ENCODE data around the gene SLC25A34. TPM values are rescaled to one million over a fixed set of nuclear protein-coding genes. Genes with fewer than 3 reads are reported as not detected.

The SLC25A34 gene
- total RNA-seq, 2 experiments from 2014 or later, result 1.4 to 2.2 TPM

DNA sequence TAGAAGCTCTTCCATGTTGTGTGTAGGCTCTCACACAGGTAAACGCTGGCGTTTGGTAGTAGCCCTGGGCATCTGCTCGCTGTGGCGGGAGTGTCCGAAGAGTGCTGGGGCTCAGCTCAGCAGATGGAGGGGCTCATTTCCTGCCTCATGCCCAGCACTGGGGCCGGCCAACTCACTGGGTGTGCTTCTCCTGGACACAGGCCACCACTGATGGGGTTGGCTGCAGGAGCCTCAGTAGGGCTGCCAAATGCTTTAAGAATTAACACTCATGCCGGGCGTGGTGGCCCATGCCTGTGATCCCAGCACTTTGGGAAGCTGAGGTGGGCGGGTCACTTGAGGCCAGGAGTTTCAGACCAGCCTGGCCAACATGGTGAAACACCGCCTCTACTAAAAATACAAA lies 50.5 kb downstream of the SLC25A34 start:
- Histone ChIP-seq H4K20me1 (ENCODE audit: insufficient read depth, low read length) (no peaks in the 10 kb centered on the region), H3K4me1 (ENCODE audit: insufficient read depth, low read length, poor library complexity, severe bottlenecking) (no peaks in the 10 kb centered on the region), H3K4me2 (ENCODE audit: low read length) (no peak overlapping the region), H3K36me3 (ENCODE audit: insufficient read depth, low read length) (no peaks in the 10 kb centered on the region), H3K9me3 (ENCODE audit: low read length) (no peaks in the 10 kb centered on the region), H3K27ac (ENCODE audit: low read depth, low read length, poor library complexity, severe bottlenecking) (no peak overlapping the region), H3K9me2 (ENCODE audit: insufficient read depth, low read length) (no peaks in the 10 kb centered on the region), H3K4me3 (ENCODE audit: low read depth, low read length, poor library complexity, severe bottlenecking) (no peak overlapping the region), H3K79me2 (ENCODE audit: insufficient read depth, low read depth, low read length) (no peaks in the 10 kb centered on the region), H2AFZ (ENCODE audit: low read length) (no peak overlapping the region)
- DNase-seq (ENCODE audit: low spot score), result no peak
- no TSS peak for BruUV-seq (replicated peaks)
- CTCF ChIA-PET (ENCODE audit: unreplicated experiment), result no interaction called here
- POLR2A ChIA-PET, result no interaction called here
- intact Hi-C loops (cut with micrococcal nuclease; ENCODE audit: unreplicated experiment), result no loop called here
- TF ChIP-seq EZH2phosphoT487 (IDR thresholded peaks at IDR 0.05; ENCODE audit: borderline replicate concordance, low read depth, low read length), result no peak
- TF ChIP-seq, protein P1, sequence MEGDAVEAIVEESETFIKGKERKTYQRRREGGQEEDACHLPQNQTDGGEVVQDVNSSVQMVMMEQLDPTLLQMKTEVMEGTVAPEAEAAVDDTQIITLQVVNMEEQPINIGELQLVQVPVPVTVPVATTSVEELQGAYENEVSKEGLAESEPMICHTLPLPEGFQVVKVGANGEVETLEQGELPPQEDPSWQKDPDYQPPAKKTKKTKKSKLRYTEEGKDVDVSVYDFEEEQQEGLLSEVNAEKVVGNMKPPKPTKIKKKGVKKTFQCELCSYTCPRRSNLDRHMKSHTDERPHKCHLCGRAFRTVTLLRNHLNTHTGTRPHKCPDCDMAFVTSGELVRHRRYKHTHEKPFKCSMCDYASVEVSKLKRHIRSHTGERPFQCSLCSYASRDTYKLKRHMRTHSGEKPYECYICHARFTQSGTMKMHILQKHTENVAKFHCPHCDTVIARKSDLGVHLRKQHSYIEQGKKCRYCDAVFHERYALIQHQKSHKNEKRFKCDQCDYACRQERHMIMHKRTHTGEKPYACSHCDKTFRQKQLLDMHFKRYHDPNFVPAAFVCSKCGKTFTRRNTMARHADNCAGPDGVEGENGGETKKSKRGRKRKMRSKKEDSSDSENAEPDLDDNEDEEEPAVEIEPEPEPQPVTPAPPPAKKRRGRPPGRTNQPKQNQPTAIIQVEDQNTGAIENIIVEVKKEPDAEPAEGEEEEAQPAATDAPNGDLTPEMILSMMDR (conservative IDR thresholded peaks at IDR 0.05; ENCODE audit: low read length), result no peak

DNA sequence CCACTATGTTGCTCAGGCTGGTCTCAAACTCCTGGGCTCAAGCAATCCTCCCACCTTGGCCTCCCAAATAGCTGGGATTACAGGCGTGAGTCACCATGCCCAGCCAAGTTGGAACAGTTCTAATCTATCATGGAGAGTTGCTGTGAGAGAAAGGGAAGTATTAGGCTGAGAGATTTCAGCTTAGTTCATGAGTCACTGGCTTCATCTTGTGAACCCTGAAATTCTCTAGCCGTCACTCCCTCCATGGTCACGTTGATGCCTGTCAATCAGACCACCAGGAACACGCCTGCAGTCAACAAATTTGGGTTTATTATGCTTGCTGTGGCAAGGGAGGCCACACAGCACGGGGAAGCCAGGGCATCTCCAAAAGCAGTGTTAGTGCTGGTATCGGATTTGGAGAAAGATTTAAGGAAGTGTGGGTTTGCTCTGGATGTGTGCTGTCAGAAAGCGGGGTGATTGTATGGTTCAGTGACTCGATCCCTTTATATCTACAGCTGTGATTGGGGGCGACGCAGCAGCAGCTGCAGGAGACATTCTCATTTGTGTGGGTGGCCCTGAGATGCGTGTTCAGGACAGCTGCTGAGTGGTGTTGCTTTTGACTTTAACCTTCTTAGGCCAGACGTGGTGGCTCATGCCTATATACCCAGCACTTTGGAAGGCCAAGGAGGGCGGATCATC lies 52.7 kb downstream of the SLC25A34 start:
- ChIA-PET POLR2A (no interaction called here), CTCF (ENCODE audit: unreplicated experiment) (no interaction called here)
- Histone ChIP-seq H4K20me1 (ENCODE audit: insufficient read depth, low read length) (no peaks in the 10 kb centered on the region), H3K4me1 (ENCODE audit: insufficient read depth, low read length, poor library complexity, severe bottlenecking) (no peaks in the 10 kb centered on the region), H3K4me2 (ENCODE audit: low read length) (no peak overlapping the region), H3K9me2 (ENCODE audit: insufficient read depth, low read length) (no peaks in the 10 kb centered on the region), H3K9me3 (ENCODE audit: low read length) (no peaks in the 10 kb centered on the region), H3K4me3 (ENCODE audit: low read depth, low read length, poor library complexity, severe bottlenecking) (no peak overlapping the region), H3K27ac (ENCODE audit: low read depth, low read length, poor library complexity, severe bottlenecking) (no peak overlapping the region), H2AFZ (ENCODE audit: low read length) (no peak overlapping the region), H3K36me3 (ENCODE audit: insufficient read depth, low read length) (no peaks in the 10 kb centered on the region), H3K79me2 (ENCODE audit: insufficient read depth, low read depth, low read length) (no peaks in the 10 kb centered on the region)
- DNase-seq (ENCODE audit: low spot score), result no peak
- intact Hi-C loops (cut with micrococcal nuclease; ENCODE audit: unreplicated experiment), result no loop called here
- TF ChIP-seq, protein P1 (conservative IDR thresholded peaks at IDR 0.05; ENCODE audit: low read length), result no peak
- BruUV-seq (replicated peaks), result no TSS peak

Other genes starting within 250 kb of the SLC25A34 start
- gene CASP9, start 212.0 kb upstream of the SLC25A34 start, total RNA-seq (2014; rRNA removed; shearing (Covaris generic)), result 14.5 and 20.8 TPM in 2 replicates
- gene CASP9, start 212.0 kb upstream of the SLC25A34 start, total RNA-seq (2022), result 17.3 and 17.6 TPM in 2 replicates
- gene DNAJC16, start 209.4 kb upstream of the SLC25A34 start, total RNA-seq (2014; rRNA removed; shearing (Covaris generic)), result 5.8 and 9.1 TPM in 2 replicates
- gene DNAJC16, start 209.4 kb upstream of the SLC25A34 start, total RNA-seq (2022), result 15.0 and 16.8 TPM in 2 replicates
- 0.15 and 0.54 TPM in 2 replicates for gene AGMAT, start 151.2 kb upstream of the SLC25A34 start, total RNA-seq (2014; rRNA removed; shearing (Covaris generic))
- gene AGMAT, start 151.2 kb upstream of the SLC25A34 start, total RNA-seq (2022), result 0.29 and 0.39 TPM in 2 replicates
- 23.5 and 29.6 TPM in 2 replicates for gene DDI2, start 118.8 kb upstream of the SLC25A34 start, total RNA-seq (2014; rRNA removed; shearing (Covaris generic))
- 34.7 and 40.8 TPM in 2 replicates for gene DDI2, start 118.8 kb upstream of the SLC25A34 start, total RNA-seq (2022)
- 18.8 and 27.5 TPM in 2 replicates for gene PLEKHM2, start 51.9 kb upstream of the SLC25A34 start, total RNA-seq (2014; rRNA removed; shearing (Covaris generic))
- 38.5 and 45.7 TPM in 2 replicates for gene PLEKHM2, start 51.9 kb upstream of the SLC25A34 start, total RNA-seq (2022)
- not detected in 2 replicates for gene TMEM82, start 6.2 kb downstream of the SLC25A34 start, total RNA-seq (2014; rRNA removed; shearing (Covaris generic))
- not detected in 2 replicates for gene TMEM82, start 6.2 kb downstream of the SLC25A34 start, total RNA-seq (2022)
- not detected in 2 replicates for gene FBLIM1, start 22.5 kb downstream of the SLC25A34 start, total RNA-seq (2014; rRNA removed; shearing (Covaris generic))
- not detected in 2 replicates for gene FBLIM1, start 22.5 kb downstream of the SLC25A34 start, total RNA-seq (2022)
- gene UQCRHL, start 71.4 kb downstream of the SLC25A34 start, total RNA-seq (2014; rRNA removed; shearing (Covaris generic)), result 12.4 and 15.0 TPM in 2 replicates
- gene UQCRHL, start 71.4 kb downstream of the SLC25A34 start, total RNA-seq (2022), result 2.4 and 3.4 TPM in 2 replicates
- 40.7 and 41.4 TPM in 2 replicates for gene SPEN, start 111.4 kb downstream of the SLC25A34 start, total RNA-seq (2014; rRNA removed; shearing (Covaris generic))
- gene SPEN, start 111.4 kb downstream of the SLC25A34 start, total RNA-seq (2022), result 87.1 and 90.3 TPM in 2 replicates
- gene ZBTB17, start 239.8 kb downstream of the SLC25A34 start, total RNA-seq (2014; rRNA removed; shearing (Covaris generic)), result 32.1 and 53.4 TPM in 2 replicates
- gene ZBTB17, start 239.8 kb downstream of the SLC25A34 start, total RNA-seq (2022), result 51.1 and 52.9 TPM in 2 replicates